Aortic smooth muscle cell (primary cell): ENCODE data around the gene PHLDA3. TPM values are rescaled to one million over a fixed set of nuclear protein-coding genes. Genes with fewer than 3 reads are reported as not detected.

ENCODE experiments used
- total RNA-seq: library from RNA; depleted of rRNA; stranded (reverse); fragments of >200 nt; gene quantifications from 2 replicates; pipeline ENCODE4 v1.2.3, GENCODE V29; 2014

PHLDA3 gene
- 41.2 and 51.4 TPM in 2 replicates for total RNA-seq

DNA sequence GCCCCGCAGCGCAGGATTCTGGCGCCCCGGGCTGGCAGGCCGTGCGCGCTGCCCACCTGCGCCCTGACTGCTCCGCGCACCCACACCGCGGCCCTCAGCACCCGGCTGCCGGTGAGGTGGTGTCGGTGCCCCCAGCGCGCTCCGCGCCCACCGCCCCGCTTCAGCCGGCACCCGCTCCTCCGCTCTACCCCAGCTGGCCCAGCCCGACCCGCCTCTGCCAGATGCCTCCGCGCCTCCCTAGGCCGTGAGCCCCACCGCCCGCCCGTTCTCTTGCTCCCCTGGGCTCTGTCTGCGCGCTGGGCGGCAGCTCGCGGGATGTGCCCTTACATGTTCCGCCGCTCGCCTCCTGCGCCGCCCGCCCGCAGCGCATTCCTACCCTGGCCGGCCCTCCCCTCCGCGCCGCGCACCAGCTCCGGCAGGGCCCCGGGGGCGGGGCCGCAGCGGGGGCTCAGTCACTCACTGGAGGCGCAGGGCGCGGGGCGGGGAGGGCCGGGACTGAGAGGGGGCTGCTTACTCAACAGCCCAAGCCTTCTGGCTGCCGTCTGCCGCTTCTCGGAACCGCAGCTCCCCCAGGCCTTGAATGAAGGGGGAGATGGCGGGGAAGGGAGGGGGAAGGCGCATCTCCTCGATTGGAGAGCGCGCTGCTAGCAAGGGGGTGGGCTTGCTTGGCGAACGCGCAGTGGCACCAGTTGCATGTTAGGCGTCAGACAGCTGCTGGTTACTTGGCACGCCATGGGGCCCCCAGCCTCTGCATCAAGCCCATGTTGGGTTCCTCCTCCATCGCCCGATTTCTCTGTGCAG lies at the start of gene PHLDA3:
PHLDA3 (minus strand) TSS at position 345 of the 801 bp plus-strand sequence. CDS start 402 bp downstream, outside the sequence.

DNA sequence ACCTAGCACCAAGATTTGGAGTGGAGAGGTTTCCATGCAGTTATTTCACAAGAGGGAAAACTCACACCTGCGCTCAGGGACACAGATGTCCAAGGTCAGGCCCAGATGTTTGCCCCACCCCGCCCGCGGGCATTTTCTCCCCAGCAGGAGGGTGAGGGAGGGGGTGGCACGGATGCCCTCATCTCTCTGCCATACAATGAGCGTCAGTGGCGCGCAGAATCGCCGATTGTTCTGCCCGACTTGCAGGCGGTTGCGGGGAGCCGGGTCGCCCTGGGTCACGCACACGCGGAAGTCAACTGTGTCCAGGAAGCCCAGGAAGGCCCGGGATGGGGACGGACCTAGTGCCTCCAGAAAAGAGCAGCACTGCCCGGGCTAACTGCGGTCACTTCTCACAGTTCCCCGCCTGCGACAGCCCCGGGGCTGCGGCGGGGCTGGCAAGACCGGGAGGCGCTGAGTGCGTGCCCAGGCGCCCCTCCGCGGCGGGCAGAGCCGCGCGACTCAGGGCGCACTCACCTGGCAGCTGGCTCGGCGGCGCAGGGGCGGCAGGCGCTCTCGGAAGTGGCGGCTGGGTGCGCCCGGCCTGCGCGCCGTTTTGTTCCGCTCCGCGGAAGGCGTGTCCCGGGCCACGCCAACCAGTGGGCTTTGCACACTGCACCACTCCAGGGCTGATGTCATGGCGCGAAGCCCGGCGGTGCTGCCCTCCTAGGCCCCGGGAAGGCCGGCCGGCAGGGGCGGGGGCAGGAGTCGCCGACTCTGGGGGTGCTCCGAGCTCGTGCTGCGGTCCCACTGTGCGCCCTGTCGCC lies 37.8 kb upstream of the PHLDA3 start, which contains the start of gene CSRP1:
CSRP1 (minus strand) TSS at position 567 of the 803 bp plus-strand sequence. CDS start 10,820 bp downstream, outside the sequence.

Other genes starting within 250 kb of the PHLDA3 start
- under 0.01 and 0.06 TPM in 2 replicates for gene PKP1, start 185.7 kb downstream of the PHLDA3 start, total RNA-seq
- gene TNNT2, start 91.5 kb downstream of the PHLDA3 start, total RNA-seq: not detected in 2 replicates
- gene LAD1, start 69.9 kb downstream of the PHLDA3 start, total RNA-seq: not detected in 2 replicates
- gene TNNI1, start 47.5 kb downstream of the PHLDA3 start, total RNA-seq: under 0.01 TPM in 1 of 2 replicates, not detected in the other
- gene CSRP1, start 37.9 kb upstream of the PHLDA3 start, total RNA-seq: 363 and 556 TPM in 2 replicates
- gene NAV1, start 69.9 kb upstream of the PHLDA3 start, total RNA-seq: 53.5 and 54.9 TPM in 2 replicates